ENCODE data around the gene TPCN2.

DNA sequence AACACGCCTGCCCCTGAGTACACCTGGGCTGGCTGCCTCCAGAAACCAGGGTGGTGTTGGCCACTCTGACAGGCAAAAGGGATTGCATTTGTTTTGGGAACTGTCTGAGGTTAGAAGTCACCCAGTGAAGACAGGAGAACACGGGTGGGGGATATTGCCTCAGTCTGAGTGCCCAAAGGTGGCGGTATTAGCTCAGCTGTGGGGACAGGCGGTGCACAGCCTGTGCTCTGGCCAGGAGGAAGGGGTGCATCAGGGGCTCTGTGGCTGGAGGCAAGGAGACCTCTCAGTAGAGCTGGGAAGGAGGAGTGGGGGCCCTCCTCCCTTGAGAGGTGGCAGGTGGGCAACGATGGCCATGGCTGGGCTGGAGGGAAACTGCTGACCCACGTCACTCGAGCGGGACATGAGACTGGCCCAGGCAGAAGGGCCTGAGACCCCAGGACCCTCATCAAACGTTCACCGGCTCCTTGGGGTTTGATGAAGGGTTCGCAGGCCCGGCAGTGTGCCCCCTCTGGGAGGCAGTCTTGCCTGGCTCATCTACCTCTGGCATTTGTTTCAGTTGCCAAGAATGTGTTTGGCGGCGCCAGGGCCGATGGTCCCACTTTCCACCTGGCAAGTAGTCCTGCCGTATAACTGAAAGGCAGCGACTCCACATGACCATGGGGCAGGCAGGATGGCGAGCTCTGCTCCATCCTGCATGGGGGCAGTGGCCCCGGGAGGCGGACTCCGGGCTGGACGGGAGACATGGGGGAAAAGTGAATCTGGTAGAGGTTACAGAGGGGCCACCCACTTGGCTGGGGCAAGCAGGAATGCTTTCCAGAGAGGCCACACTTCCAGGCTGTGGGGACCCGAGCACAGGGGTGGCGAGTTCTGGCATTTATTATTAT, 54.2 kb downstream of the TPCN2 start:
- TF ChIP-seq, protein P1, sequence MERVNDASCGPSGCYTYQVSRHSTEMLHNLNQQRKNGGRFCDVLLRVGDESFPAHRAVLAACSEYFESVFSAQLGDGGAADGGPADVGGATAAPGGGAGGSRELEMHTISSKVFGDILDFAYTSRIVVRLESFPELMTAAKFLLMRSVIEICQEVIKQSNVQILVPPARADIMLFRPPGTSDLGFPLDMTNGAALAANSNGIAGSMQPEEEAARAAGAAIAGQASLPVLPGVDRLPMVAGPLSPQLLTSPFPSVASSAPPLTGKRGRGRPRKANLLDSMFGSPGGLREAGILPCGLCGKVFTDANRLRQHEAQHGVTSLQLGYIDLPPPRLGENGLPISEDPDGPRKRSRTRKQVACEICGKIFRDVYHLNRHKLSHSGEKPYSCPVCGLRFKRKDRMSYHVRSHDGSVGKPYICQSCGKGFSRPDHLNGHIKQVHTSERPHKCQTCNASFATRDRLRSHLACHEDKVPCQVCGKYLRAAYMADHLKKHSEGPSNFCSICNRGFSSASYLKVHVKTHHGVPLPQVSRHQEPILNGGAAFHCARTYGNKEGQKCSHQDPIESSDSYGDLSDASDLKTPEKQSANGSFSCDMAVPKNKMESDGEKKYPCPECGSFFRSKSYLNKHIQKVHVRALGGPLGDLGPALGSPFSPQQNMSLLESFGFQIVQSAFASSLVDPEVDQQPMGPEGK (CRISPR knock-in tag; IDR thresholded peaks at IDR 0.05; ENCODE audit: borderline replicate concordance), result no peak
- TF ChIP-seq, protein P2, sequence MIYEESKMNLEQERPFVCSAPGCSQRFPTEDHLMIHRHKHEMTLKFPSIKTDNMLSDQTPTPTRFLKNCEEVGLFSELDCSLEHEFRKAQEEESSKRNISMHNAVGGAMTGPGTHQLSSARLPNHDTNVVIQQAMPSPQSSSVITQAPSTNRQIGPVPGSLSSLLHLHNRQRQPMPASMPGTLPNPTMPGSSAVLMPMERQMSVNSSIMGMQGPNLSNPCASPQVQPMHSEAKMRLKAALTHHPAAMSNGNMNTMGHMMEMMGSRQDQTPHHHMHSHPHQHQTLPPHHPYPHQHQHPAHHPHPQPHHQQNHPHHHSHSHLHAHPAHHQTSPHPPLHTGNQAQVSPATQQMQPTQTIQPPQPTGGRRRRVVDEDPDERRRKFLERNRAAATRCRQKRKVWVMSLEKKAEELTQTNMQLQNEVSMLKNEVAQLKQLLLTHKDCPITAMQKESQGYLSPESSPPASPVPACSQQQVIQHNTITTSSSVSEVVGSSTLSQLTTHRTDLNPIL (CRISPR knock-in tag; IDR thresholded peaks at IDR 0.05; ENCODE audit: low read depth), result no peak
- TF ChIP-seq SNAI2 (CRISPR knock-in tag; IDR thresholded peaks at IDR 0.05) (no peak), GLIS3 (CRISPR knock-in tag; IDR thresholded peaks at IDR 0.05) (no peak), CSDC2 (CRISPR knock-in tag; IDR thresholded peaks at IDR 0.05) (no peak), ZNF70 (CRISPR knock-in tag; IDR thresholded peaks at IDR 0.05) (no peak), ZFP3 (CRISPR knock-in tag; IDR thresholded peaks at IDR 0.05) (no peak), ZFP30 (CRISPR knock-in tag; IDR thresholded peaks at IDR 0.05) (no peak), TOX (CRISPR knock-in tag; IDR thresholded peaks at IDR 0.05; ENCODE audit: borderline replicate concordance) (no peak), BACH2 (CRISPR knock-in tag; IDR thresholded peaks at IDR 0.05; ENCODE audit: borderline replicate concordance) (no peak), CSRNP3 (CRISPR knock-in tag; IDR thresholded peaks at IDR 0.05) (no peak), ARNTL (CRISPR knock-in tag; IDR thresholded peaks at IDR 0.05; ENCODE audit: borderline replicate concordance, low read depth) (no peak), PPARA (CRISPR knock-in tag; IDR thresholded peaks at IDR 0.05; ENCODE audit: borderline replicate concordance) (no peak)
